Measurements from ENCODE around the gene ATP11A. TPM values are rescaled to one million over a fixed set of nuclear protein-coding genes. Genes with fewer than 3 reads are reported as not detected.

ATP11A gene
- total and polyA plus RNA-seq, 2 experiments from 2014 or later = 4.9 to 5.0 TPM

DNA sequence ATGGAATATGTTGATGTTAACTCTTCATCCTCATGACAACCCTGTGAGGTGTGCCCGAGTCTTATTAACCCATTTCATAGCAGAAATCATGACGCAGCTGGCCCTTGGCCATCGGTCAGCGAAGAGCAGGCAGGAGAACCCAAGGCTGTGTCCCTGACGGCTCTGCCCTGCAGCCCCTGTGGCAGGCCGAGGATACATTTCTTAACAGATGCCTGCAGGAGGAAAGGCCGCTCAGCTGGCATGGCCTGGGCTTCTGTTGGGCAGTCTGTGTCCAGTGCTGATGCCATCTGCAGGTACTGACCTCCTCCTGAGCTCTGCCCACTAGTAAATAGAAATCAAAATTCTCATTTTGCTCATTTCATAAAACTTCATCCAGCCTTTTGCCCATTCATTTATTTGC lies 243.8 kb downstream of the ATP11A start:
- no peak overlapping the region for H3K4me3 ChIP-seq
- in situ Hi-C loops (cut with MboI) = loop anchor here (25.0 kb wide), 1 partner anchor 454 kb away; no protein-coding TSS in a partner anchor
- 54 to 57% methylated on average over 7 of the region's 7 CpGs for WGBS, 2 experiments (ENCODE audit: low coverage in 1 of 2, low lambda C conversion rate in 2 of 2, missing lambda C conversion rate in 2 of 2)

DNA sequence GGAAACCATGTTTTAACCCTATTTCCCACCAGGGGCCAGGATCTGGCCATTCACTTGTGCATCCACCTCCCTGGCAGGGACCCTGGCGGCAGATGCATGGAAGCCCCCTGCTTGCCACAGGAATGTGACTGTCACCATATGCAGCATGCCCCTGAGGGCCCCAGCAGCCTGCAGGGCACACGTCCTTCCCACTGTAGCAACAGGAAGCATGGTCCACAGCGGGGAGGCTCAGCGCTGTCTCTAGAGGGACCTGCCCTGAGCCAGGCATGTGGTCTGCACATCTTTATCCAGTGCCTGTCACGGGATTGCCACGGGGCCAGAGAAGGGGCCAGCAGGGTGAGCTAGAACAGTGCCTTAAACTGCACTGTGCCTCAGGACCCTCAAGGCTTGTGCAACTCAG lies 244.2 kb downstream of the ATP11A start:
- H3K9me3 ChIP-seq (ENCODE audit: low read depth) = no peaks in the 10 kb centered on the region
- H3K4me2 ChIP-seq (ENCODE audit: unreplicated experiment) = no peak overlapping the region
- H3K4me1 ChIP-seq (ENCODE audit: insufficient read depth) = no peaks in the 10 kb centered on the region
- in situ Hi-C loops (cut with MboI) = loop anchor here (25.0 kb wide), 1 partner anchor 453 kb away; no protein-coding TSS in a partner anchor
- no peak for TF ChIP-seq EZH2phosphoT487 (IDR thresholded peaks at IDR 0.05; ENCODE audit: insufficient read depth, low read depth)
- no peak for TF ChIP-seq EZH2 (IDR thresholded peaks at IDR 0.05; ENCODE audit: insufficient read depth, poor library complexity, severe bottlenecking)
- no peak for DNase-seq
- H3K9me2 ChIP-seq (ENCODE audit: insufficient read depth) = no peaks in the 10 kb centered on the region
- no peaks in the 10 kb centered on the region for H3K36me3 ChIP-seq (ENCODE audit: low read depth)
- H3K4me3 ChIP-seq = no peak overlapping the region
- H4K20me1 ChIP-seq (ENCODE audit: insufficient read depth) = no peaks in the 10 kb centered on the region
- 23 to 26% methylated on average over 6 of the region's 6 CpGs for WGBS, 2 experiments (ENCODE audit: low coverage in 1 of 2, low lambda C conversion rate in 2 of 2, missing lambda C conversion rate in 2 of 2)
- H3K79me2 ChIP-seq (ENCODE audit: insufficient read depth) = no peaks in the 10 kb centered on the region
- H3K27me3 ChIP-seq (replicated peaks; ENCODE audit: insufficient read depth) = peaks cover 35% of the 10 kb centered on the region
- H3K9ac ChIP-seq = no peak overlapping the region
- no peaks in the 10 kb centered on the region; the same call in 1 of the 2 replicates for H3F3A ChIP-seq (ENCODE audit: insufficient read depth)
- no peak overlapping the region for H2AFZ ChIP-seq
- H3K27ac ChIP-seq = no peak overlapping the region

More for the DNA sequence above, 243.8 kb downstream of the ATP11A start:
- H3K9me3 ChIP-seq (ENCODE audit: low read depth) = no peaks in the 10 kb centered on the region
- no peak overlapping the region for H2AFZ ChIP-seq
- H3F3A ChIP-seq (ENCODE audit: insufficient read depth) = no peaks in the 10 kb centered on the region; the same call in 1 of the 2 replicates
- no peak for TF ChIP-seq EZH2 (IDR thresholded peaks at IDR 0.05; ENCODE audit: insufficient read depth, poor library complexity, severe bottlenecking)
- TF ChIP-seq EZH2phosphoT487 (IDR thresholded peaks at IDR 0.05; ENCODE audit: insufficient read depth, low read depth) = no peak
- H3K79me2 ChIP-seq (ENCODE audit: insufficient read depth) = no peaks in the 10 kb centered on the region
- no peaks in the 10 kb centered on the region for H3K36me3 ChIP-seq (ENCODE audit: low read depth)
- H3K9ac ChIP-seq = no peak overlapping the region
- H4K20me1 ChIP-seq (ENCODE audit: insufficient read depth) = no peaks in the 10 kb centered on the region
- no peak overlapping the region for H3K27ac ChIP-seq
- no peaks in the 10 kb centered on the region for H3K9me2 ChIP-seq (ENCODE audit: insufficient read depth)
- H3K4me2 ChIP-seq (ENCODE audit: unreplicated experiment) = no peak overlapping the region
- peaks cover 39% of the 10 kb centered on the region for H3K27me3 ChIP-seq (replicated peaks; ENCODE audit: insufficient read depth)
- H3K4me1 ChIP-seq (ENCODE audit: insufficient read depth) = no peaks in the 10 kb centered on the region
- DNase-seq = no peak

Other genes starting within 250 kb of the ATP11A start
- 12.0 TPM in 2 replicates for gene TUBGCP3, start 101.9 kb upstream of the ATP11A start, total RNA-seq (2014; rRNA removed; shearing (Covaris generic))
- 12.2 and 13.1 TPM in 2 replicates for gene TUBGCP3, start 101.9 kb upstream of the ATP11A start, polyA plus RNA-seq (2016; fragmentation: Nextera tagmentation; extraction: Ambion mirVana)